ENCODE results near the gene IFNL4.

DNA sequence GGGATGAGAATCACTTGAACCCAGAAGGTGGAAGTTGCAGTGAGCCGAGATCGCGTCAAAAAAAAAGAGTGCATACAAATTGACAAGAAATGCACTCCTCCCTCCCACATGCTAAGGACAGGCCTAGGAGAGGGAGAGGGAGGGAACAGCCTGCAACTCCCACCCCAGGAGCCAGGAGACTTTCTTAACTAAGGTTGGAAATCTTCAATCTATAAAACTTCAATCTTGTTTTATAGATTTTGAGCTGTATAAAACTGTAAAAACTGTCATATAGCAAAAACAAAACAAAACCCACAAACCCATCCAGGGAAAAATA, 43.2 kb downstream of the IFNL4 start:
- TF ChIP-seq, protein P1, sequence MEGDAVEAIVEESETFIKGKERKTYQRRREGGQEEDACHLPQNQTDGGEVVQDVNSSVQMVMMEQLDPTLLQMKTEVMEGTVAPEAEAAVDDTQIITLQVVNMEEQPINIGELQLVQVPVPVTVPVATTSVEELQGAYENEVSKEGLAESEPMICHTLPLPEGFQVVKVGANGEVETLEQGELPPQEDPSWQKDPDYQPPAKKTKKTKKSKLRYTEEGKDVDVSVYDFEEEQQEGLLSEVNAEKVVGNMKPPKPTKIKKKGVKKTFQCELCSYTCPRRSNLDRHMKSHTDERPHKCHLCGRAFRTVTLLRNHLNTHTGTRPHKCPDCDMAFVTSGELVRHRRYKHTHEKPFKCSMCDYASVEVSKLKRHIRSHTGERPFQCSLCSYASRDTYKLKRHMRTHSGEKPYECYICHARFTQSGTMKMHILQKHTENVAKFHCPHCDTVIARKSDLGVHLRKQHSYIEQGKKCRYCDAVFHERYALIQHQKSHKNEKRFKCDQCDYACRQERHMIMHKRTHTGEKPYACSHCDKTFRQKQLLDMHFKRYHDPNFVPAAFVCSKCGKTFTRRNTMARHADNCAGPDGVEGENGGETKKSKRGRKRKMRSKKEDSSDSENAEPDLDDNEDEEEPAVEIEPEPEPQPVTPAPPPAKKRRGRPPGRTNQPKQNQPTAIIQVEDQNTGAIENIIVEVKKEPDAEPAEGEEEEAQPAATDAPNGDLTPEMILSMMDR (IDR thresholded peaks at IDR 0.05) = no peak
- TF ChIP-seq POLR2AphosphoS5 (IDR thresholded peaks at IDR 0.05) = no peak

All from transverse colon (tissue), 4 donors.